ENCODE data around the gene TCTN2. TPM values are rescaled to one million over a fixed set of nuclear protein-coding genes. Genes with fewer than 3 reads are reported as not detected.

Gene TCTN2
- total and polyA plus RNA-seq, 2 of the 8 experiments (the other 6 are each of a cell fraction or from before 2014, with no cell fraction given), result 7.5 to 8.4 TPM

GRCh38 chr12:123634142-123634561 lies 36.8 kb upstream of the TCTN2 start:
- Histone ChIP-seq H3K36me3 (ENCODE audit: control insufficient read depth in 2 of 4, insufficient read depth in 4 of 4, low read length in 3 of 4) (peaks cover 0 to 14% (median 12%) of the 10 kb centered on the region in 4 experiments; a peak in 5 of 8 replicates), H2BK15ac (ENCODE audit: low read length) (no peak overlapping the region), H4K8ac (ENCODE audit: extremely low read depth, insufficient read depth, low read length) (no peak overlapping the region), H3K79me2 (ENCODE audit: control insufficient read depth in 1 of 2, insufficient read depth in 2 of 2, low read length in 2 of 2) (peaks cover 0 to 20% of the 10 kb centered on the region in 2 experiments; a peak in 2 of 4 replicates), H3K27me3 (replicated peaks in 1 of 4; ENCODE audit: control insufficient read depth in 3 of 4, extremely low read depth in 1 of 4, insufficient read depth in 3 of 4, low read length in 3 of 4) (no peaks in the 10 kb centered on the region), H3K14ac (ENCODE audit: insufficient read length) (no peak overlapping the region), H4K91ac (replicated peaks; ENCODE audit: insufficient read length, low read length) (no peak overlapping the region), H2BK12ac (ENCODE audit: low read depth, low read length) (no peak overlapping the region), H4K20me1 (replicated peaks in 1 of 2; ENCODE audit: control insufficient read depth in 1 of 2, insufficient read depth in 2 of 2, low read length in 2 of 2) (peaks cover 0 to 2% of the 10 kb centered on the region in 2 experiments), H2BK5ac (ENCODE audit: low read depth, low read length) (peak overlapping the region; percentile 80; the same call in 1 of the 2 replicates), H3K18ac (ENCODE audit: extremely low read depth, low read length) (no peak overlapping the region), H4K5ac (ENCODE audit: insufficient read length, low read depth, low read length) (peak overlapping the region; percentile 18), H3K79me1 (ENCODE audit: low read depth, low read length) (peaks cover 2% of the 10 kb centered on the region), H2BK120ac (replicated peaks; ENCODE audit: low read depth, low read length) (no peak overlapping the region), H3K23ac (ENCODE audit: insufficient read length) (no peak overlapping the region), H3K4me1 (replicated peaks in 1 of 4; ENCODE audit: control insufficient read depth in 3 of 4, insufficient read depth in 4 of 4, low read length in 3 of 4) (peaks cover 0 to 4% (median 0%) of the 10 kb centered on the region in 4 experiments; a peak in 3 of 7 replicates), H3K9ac (replicated peaks in 1 of 4; ENCODE audit: extremely low read depth in 1 of 4, low read depth in 3 of 4, low read length in 3 of 4) (peak overlapping the region; percentile 66 to 94 (median 86)), H3K27ac (ENCODE audit: low read depth, low read length) (peak overlapping the region; percentile 81), H2BK20ac (ENCODE audit: low read length) (no peak overlapping the region), H3K9me3 (ENCODE audit: insufficient read depth in 2 of 2, low read depth in 1 of 2, low read length in 1 of 2) (no peaks in the 10 kb centered on the region), H3K4me2 (ENCODE audit: insufficient read depth in 1 of 2, low read depth in 2 of 2, low read length in 2 of 2) (peak overlapping the region; percentile 63 to 81), H3K4ac (replicated peaks; ENCODE audit: insufficient read length, low read depth, low read length) (no peak overlapping the region), H3K23me2 (ENCODE audit: low read depth, low read length) (peaks cover 3% of the 10 kb centered on the region; the same call in 1 of the 2 replicates), H2AK5ac (ENCODE audit: low read depth, low read length) (no peak overlapping the region), H3K56ac (replicated peaks; ENCODE audit: insufficient read length, low read depth, low read length) (no peak overlapping the region), H2AFZ (ENCODE audit: low read length) (no peak overlapping the region), H3K4me3 (ENCODE audit: extremely low read depth in 1 of 4, insufficient read depth in 2 of 4, low read depth in 3 of 4, low read length in 4 of 4) (peak overlapping the region; percentile 75 to 94 (median 92))
- TF ChIP-seq CTCF (IDR thresholded peaks at IDR 0.05; ENCODE audit: control extremely low read depth in 1 of 3, insufficient read depth in 1 of 3, low read depth in 1 of 3, low read length in 3 of 3) (no peak), YY1 (IDR thresholded peaks at IDR 0.05; ENCODE audit: low read depth, low read length) (0 out of 2 replicates have a peak, but pooled peaks have one; percentile 31), RNF2 (IDR thresholded peaks at IDR 0.05; ENCODE audit: borderline replicate concordance, low read depth, low read length, missing control alignments, poor library complexity, severe bottlenecking) (no peak), KDM4A (IDR thresholded peaks at IDR 0.05; ENCODE audit: low read depth, low read length, severe bottlenecking) (no peak), SIX5 (IDR thresholded peaks at IDR 0.05; ENCODE audit: low read depth, low read length) (no peak), KDM1A (IDR thresholded peaks at IDR 0.05; ENCODE audit: borderline replicate concordance, low read length) (peak; percentile 59; the same call in 1 of the 2 replicates), HDAC2 (IDR thresholded peaks at IDR 0.05; ENCODE audit: borderline replicate concordance in 1 of 2, low read depth in 2 of 2, low read length in 2 of 2) (no peak)
- ChIA-PET POLR2A (ENCODE audit: partially characterized antibody) (interaction anchor here (0.9 to 3.1 kb wide), 6 partner anchors 9 to 401 kb away, joined by 3 to 14 read pairs (median 6); partner anchors contain the start of genes ATP6V0A2, DDX55, MPHOSPH9 and MTRFR), CTCF (ENCODE audit: partially characterized antibody) (no interaction called here)
- FAIRE-seq (no peak), DNase-seq (ENCODE audit: low read depth in 1 of 2, low spot score in 2 of 2) (no peak)
- 38% methylated on average over 19 of the region's 19 CpGs; no CpG with 5 or more reads in 1 of the 2 experiments for WGBS, 2 experiments (ENCODE audit: extremely low coverage in 1 of 2, insufficient coverage in 1 of 2, insufficient read length in 1 of 2, insufficient replicate concordance in 2 of 2, low coverage in 1 of 2, low lambda C conversion rate in 2 of 2, missing lambda C conversion rate in 1 of 2)

Data from H1 (cell line).